Adipose tissue (tissue), 3 donors: ENCODE data around the gene ALAS1. TPM values are rescaled to one million over a fixed set of nuclear protein-coding genes. Genes with fewer than 3 reads are reported as not detected.

Experiments used
- H3K27ac ChIP-seq: one replicate; pipeline ENCODE4 v1.5.1; 2013; ENCODE audit warnings: low read depth, low read length
- WGBS, 3 donors: extraction: QIAGEN DNeasy Blood & Tissue Kit; methylation state at CpG; one replicate each; pipeline ENCODE4 v1.1.7; 2013; 5-methylcytosine and 5-hydroxymethylcytosine counted together
- polyA plus RNA-seq, 3 donors: library from polyadenylated mRNA; stranded (reverse); fragments of 200-250 nt; gene quantifications; one replicate each; pipeline ENCODE4 v1.2.3, GENCODE V29; 2013
- donor health status: healthy with polysubstance abuse.
- donor health status: Bipolar disorder and iron deficiency.
- donor health status: healthy.

The ALAS1 gene
- polyA plus RNA-seq, 3 donors, result 17.1 to 70.8 (median 37.3) TPM

DNA sequence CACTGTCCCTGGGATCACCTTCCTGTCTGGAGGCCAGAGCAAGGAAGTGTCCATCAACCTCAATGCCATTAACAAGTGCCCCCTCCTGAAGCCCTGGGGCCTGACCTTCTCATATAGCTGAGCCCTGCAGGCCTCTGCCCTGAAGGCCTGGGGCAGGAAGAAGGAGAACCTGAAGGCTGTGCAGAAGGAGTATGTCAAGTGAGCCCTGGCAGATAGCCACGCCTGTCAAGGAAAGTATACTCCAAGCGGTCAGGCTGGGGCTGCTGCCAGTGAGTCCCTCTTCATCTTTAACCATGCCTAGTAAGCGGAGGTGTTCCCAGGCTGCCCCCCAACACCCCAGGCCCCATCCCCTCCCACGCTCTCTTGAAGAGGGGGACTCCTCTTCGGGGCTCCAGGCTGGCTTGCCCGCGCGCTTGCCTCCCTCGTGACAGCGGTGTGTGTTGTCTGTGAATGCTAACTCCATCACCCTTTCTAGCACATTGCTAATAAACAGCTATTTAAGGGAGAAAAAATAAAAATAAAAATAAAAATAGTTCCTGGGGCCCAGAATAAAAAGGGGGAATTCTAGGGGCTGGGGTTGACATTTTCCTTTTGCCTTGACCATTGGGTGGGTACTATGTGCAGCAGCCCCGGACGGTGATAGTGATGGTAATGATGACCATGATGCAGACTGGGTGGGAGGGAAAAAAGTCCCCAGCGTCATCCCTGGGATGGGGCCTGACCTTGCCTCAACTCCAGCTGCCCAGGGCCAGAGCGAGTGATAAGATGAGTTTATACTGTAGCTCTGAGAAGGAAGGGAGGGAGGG, 3.3 kb upstream of the ALAS1 start:
- no peak overlapping the region for H3K27ac ChIP-seq
- 75 to 81% (median 75%) methylated on average over 14 of the region's 14 CpGs for WGBS, 3 donors

DNA sequence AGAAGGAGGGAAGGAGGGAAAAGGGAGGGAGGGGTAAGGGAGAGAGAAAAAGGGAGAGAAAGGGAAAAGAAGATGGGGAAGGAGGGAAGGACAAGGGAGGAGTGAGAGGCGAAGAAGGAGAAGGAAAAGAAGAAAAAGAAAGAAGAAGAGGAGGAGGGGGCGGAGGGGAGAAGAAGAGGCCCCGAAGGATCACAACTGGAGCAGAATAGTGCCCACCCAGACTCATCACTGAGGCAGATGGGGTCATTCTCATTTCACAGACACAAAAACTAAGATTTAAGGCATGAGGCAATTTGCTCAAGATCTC, 2.7 kb upstream of the ALAS1 start:
- 77 to 87% (median 79%) methylated on average over 3 of the region's 3 CpGs for WGBS, 3 donors
- no peak overlapping the region for H3K27ac ChIP-seq

DNA sequence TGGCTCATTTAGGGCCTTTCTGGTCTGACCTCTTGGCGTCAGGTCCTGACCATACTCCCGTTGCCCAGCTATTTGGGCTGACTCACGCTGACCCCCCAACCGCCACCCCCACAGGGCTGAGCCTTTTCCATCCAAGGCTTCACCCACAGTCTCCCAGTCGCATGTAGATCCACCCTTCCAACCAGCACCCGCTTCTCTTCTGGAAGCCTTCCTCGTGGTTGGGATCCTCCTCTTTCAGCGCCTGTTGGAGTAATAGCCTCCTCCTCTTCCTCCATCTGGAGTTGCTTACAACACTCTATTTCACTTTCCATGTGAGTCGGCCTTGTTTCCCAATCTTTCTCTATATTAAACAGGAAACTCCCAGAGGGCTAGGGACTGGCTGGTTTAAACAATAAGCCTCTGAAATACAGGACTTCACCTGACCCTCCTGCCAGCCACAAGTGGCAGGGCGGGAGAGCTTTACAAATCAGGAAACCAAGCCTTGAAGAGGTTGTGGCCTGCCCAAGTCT, 2.1 kb upstream of the ALAS1 start:
- H3K27ac ChIP-seq, result peak overlapping the region; percentile 7
- WGBS, 3 donors, result 39 to 79% (median 45%) methylated on average over 10 of the region's 10 CpGs

DNA sequence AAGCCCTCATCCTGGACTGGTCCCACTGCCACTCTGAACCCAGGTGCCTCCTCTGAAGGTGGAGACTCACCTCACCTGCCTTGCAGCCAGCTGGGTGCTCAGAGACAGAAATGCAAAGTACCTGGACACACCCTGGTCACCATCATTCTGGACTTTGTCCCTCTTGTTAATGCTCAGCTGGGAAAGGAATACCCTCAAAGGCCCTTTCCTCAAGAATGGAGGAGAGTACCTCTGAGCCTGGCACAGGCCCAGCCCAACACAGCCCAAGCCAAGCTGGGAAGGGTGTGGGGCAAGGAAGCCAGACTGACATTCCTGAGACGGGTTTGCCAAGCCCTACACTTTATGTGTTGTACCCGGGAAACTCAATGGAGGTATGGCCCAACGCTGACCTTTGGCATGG, 983 bp upstream of the ALAS1 start:
- no peak overlapping the region for H3K27ac ChIP-seq
- 55 to 74% (median 67%) methylated on average over 3 of the region's 3 CpGs for WGBS, 3 donors

DNA sequence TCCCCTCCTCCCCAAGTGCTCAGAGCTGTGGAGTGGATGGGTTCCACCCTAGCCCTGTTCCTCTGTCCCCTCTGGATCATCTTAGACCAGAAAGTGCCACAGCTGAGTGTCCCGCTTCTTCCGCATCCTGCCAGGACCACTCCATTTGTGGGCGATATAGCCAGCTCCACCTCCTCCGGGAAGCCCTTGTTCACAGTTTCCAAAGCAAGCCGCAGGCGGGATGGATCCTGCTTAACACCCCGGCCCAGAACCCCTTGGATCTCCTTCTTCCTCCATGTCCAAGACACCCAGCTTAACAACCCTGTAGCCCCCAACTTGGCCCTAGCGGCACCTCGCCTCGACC, 490 bp upstream of the ALAS1 start:
- H3K27ac ChIP-seq, result no peak overlapping the region
- WGBS, 3 donors, result 39 to 48% (median 45%) methylated on average over 10 of the region's 10 CpGs

DNA sequence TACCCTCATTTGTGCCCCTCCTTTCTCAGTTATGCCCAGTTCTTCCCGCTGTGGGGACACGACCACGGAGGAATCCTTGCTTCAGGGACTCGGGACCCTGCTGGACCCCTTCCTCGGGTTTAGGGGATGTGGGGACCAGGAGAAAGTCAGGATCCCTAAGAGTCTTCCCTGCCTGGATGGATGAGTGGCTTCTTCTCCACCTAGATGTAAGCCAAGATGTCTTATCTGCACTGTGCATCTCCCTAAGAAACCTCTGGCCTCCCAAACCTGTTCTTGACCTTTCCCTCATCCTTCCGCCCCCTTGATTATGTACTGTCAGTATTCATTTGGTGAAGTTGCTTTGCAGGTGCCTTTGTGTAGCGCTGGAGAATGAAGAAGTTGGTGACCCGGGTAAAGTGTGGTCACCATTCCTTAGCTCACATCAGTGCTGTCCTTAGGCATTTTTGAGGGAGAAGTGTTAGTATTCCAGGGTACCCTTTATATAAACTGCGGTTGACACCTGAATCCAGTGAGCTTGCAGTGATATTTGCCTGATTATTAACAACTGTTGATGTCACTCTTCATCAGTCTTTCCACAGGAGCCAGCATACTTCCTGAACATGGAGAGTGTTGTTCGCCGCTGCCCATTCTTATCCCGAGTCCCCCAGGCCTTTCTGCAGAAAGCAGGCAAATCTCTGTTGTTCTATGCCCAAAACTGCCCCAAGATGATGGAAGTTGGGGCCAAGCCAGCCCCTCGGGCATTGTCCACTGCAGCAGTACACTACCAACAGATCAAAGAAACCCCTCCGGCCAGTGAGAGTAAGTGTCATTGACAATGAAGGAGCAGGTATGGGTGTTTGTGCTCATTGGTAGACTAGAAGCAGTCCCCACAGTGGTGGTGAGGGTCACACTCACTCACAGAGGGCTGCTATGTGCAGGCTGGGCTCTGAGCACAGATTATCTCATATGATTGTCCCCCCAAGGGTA, 966 bp downstream of the ALAS1 start:
- no peak overlapping the region for H3K27ac ChIP-seq

DNA sequence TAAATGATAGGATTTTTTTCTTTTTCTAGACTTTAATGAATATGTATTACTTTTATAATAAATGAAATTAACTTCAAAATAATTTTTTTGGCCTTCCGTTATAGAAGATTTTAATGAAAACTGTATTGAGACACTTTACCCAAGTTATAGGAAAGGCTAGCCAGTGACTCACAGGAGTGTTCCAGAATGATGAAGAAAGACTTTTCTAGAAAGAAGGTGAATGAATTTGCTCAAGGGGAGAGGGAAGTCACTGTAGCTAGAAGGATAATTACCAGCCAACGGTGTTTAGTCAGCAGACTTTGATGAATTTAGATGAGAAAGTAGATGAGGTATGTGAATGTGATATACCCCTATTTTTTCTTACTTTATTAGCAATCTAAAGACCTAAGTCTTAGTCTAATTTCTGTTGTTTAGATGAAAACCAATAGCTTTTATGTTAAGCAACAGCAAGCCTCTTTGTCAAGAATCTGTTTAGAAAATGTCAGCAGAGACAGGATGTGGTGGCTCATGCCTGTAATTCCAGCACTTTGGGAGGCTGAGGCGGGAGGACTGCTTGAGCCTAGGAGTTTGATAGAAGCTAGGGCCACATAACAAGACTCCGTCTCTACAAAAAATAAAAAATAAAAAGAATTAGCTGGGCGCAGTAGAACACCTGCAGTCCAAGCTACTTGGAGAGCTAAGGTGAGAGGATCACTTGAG, 3.2 kb downstream of the ALAS1 start:
- WGBS, 3 donors, result 73 to 95% (median 78%) methylated on average over 5 of the region's 5 CpGs

More for the DNA sequence above, 966 bp downstream of the ALAS1 start:
- 34 to 42% (median 39%) methylated on average over 14 of the region's 14 CpGs for WGBS, 3 donors

DNA sequence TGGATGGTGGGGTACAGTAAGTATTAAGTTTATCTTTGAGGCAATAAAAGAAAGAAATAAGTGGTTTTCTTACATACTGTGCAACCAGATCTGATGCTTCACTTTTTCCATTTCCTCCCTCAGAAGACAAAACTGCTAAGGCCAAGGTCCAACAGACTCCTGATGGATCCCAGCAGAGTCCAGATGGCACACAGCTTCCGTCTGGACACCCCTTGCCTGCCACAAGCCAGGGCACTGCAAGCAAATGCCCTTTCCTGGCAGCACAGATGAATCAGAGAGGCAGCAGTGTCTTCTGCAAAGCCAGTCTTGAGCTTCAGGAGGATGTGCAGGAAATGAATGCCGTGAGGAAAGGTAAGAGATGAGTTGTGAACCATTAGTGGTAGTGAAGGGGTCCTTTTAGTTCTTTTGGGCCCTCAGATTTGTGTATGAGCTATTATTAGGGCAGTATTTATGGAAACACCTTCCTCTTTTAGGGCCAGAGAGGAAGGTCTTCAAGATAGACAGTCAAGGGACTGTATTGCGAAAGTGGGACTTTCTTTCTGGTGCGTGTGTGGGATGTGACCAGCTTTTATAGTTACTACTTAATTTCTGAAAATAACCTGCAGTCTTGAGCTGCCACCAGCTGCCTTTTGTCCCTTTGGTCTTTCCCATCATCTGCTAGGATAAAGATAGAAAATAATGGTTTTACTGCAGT, 4.6 kb downstream of the ALAS1 start:
- 54 to 92% (median 62%) methylated on average over 4 of the region's 4 CpGs for WGBS, 3 donors

More for the DNA sequence above, 3.2 kb downstream of the ALAS1 start:
- no peak overlapping the region for H3K27ac ChIP-seq

DNA sequence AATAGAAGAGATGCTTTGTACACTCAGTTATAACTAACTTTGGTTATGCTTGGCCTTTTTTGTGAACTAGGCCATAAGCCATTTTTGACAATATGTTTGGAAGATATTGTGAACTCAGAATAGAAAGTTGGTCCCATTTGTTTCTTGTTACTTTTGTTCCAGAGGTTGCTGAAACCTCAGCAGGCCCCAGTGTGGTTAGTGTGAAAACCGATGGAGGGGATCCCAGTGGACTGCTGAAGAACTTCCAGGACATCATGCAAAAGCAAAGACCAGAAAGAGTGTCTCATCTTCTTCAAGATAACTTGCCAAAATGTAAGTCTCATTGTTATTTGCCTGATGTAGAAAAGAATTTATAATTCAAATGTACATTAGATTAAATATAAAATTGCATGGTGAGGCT, 5.7 kb downstream of the ALAS1 start:
- H3K27ac ChIP-seq, result no peak overlapping the region
- 52 to 90% (median 73%) methylated on average over 1 of the region's 1 CpG for WGBS, 3 donors

More for the DNA sequence above, 4.6 kb downstream of the ALAS1 start:
- H3K27ac ChIP-seq, result no peak overlapping the region

DNA sequence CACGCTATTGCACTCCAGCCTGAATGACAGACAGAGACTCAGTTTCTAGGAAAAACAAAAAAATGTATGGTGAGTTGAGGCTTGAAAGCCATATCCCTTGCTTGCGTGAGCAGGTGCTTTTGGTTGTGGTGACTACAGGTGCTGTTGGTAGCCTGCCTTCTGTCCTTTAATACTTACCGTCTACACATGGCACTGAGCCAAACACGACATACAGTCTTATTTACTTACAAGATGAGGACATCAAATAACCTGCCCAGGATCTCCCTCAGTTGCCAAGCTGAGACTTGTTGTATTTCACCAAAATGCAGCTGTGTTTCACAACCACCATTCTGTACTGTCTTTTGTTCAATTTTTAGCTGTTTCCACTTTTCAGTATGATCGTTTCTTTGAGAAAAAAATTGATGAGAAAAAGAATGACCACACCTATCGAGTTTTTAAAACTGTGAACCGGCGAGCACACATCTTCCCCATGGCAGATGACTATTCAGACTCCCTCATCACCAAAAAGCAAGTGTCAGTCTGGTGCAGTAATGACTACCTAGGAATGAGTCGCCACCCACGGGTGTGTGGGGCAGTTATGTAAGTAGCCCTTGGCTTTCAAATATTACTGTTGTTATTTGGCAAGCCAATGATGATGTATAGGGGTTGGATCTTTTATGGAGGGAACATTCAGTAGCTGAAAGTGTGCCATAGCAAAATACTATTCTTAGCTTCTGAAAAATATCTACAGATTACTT, 6.5 kb downstream of the ALAS1 start:
- H3K27ac ChIP-seq, result no peak overlapping the region
- 66 to 72% (median 70%) methylated on average over 10 of the region's 10 CpGs for WGBS, 3 donors

DNA sequence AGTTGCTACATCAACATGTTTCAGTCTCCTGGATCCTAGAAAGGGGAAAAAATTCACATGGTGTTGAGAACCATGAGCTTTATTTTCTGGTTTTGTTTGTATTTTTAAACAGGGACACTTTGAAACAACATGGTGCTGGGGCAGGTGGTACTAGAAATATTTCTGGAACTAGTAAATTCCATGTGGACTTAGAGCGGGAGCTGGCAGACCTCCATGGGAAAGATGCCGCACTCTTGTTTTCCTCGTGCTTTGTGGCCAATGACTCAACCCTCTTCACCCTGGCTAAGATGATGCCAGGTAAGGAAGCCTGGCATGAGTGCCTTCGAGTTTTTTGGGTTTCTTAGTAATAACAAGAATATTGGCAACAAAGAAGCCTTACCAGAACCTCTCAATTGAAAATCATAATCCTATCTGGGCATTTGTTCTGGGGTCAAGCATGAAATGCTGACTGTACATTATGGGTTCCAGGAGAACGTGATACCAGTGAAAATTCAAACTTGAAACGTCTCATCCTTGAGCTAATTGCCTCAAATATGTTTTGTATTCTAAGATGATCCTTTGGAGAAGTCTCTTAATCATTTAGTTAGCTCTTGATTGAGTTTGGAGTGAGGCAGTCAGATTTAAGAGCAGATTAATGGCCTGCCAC, 7.9 kb downstream of the ALAS1 start:
- no peak overlapping the region for H3K27ac ChIP-seq
- WGBS, 3 donors, result 80 to 86% (median 85%) methylated on average over 6 of the region's 6 CpGs

DNA sequence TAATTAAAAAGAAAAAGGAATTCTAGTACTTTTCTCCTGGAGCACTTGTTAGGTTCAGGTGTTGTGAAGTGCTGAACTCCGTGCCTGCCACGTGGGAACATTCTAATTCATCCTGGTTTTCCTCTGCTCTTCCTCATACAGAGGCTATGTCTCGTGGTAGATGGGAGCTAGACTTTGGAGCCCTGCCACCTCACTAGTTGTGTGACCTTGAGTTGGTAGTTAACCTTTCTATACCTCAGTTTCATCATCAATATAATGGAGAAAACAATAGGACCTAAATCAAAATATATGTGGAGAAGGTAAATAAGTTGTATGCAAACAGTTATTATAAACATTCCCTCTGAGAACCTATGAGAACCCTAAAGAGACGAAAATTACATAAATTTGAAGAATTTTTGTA, 10.6 kb downstream of the ALAS1 start:
- 84 to 93% (median 88%) methylated on average over 4 of the region's 4 CpGs for WGBS, 3 donors

DNA sequence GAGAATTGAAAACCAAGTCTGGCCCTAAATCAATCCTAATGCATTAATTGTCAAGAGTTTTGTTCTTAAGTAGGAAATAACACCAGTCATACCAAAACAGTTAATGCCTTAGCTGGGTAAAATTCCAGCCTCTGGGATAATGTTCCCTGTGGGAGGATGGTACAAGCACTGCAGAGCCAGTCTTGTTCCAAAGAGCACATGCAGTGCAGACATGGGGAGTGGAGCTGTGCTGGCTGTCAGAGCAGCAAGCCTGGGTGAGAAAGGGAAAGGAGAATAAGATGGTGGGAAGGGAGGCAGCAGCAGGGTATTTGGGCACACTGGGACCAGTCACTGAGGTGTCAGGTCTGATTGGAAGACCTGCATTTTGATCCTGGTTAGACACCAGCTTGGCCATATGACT, 12.1 kb downstream of the ALAS1 start:
- no peak overlapping the region for H3K27ac ChIP-seq

More for the DNA sequence above, 10.6 kb downstream of the ALAS1 start:
- no peak overlapping the region for H3K27ac ChIP-seq

DNA sequence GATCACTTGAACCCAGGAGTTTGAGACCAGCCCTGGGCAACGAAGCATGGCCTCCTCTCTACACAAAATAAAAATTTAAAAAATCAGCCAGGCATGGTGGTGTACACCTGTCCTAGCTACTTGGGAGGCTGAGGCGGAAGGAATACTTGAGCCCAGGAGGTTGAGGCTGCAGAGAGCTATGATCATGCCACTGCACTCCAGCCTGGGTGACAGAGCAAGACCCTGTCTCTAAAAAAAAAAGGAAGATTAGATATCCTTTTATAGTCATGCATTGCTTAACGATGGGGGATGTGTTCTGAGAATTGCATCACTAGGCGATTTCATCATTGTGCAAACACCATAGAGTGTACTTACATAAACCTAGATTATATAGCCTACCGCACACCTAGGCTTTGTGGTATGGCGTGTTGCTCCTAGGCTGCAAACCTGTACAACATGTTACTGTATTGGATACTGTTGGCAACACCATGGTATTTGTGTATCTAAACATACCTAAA, 12.6 kb downstream of the ALAS1 start:
- no peak overlapping the region for H3K27ac ChIP-seq
- WGBS, 3 donors, result 57 to 72% (median 64%) methylated on average over 6 of the region's 6 CpGs

DNA sequence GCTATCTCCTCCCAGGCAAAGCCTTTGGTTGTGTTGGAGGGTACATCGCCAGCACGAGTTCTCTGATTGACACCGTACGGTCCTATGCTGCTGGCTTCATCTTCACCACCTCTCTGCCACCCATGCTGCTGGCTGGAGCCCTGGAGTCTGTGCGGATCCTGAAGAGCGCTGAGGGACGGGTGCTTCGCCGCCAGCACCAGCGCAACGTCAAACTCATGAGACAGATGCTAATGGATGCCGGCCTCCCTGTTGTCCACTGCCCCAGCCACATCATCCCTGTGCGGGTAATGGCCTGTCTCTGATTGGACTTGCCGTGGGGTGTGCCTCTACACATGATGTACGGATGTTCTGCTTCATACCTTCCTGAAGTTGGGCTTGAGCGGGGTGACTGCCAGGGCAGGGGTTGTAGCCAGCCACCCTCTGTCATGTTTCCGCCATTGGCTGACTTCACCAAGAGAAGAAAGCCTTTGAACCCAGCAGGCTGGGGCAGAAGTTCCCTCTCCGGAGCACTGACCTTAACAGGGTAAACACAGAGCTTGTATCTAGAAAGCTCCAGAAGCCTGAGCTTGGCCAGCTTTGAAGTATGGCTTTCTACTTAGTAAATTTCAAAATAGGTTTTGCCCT, 13.4 kb downstream of the ALAS1 start:
- no peak overlapping the region for H3K27ac ChIP-seq

DNA sequence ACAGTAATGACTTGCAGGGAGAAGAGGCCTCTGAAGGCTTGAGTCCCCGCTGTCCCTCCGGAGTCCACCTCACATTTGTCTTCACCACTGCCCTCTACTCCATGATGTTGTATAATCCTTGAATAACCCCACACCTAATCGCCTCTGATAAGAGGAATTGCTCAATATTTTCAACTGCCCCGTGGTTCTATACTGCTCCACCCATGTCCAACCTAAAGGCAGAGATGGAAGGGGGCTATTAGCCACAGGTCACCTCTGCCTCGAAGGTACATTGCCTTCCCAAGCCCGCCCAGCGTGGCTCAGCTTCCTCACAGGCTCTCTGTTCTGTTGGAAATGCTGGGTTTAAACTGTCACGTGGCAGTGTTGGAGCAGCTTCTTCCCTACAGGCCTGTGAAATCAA, 15.0 kb downstream of the ALAS1 start:
- WGBS, 3 donors, result 65 to 82% (median 70%) methylated on average over 8 of the region's 8 CpGs
- no peak overlapping the region for H3K27ac ChIP-seq

More for the DNA sequence above, 13.4 kb downstream of the ALAS1 start:
- WGBS, 3 donors, result 93 to 95% (median 95%) methylated on average over 18 of the region's 18 CpGs

DNA sequence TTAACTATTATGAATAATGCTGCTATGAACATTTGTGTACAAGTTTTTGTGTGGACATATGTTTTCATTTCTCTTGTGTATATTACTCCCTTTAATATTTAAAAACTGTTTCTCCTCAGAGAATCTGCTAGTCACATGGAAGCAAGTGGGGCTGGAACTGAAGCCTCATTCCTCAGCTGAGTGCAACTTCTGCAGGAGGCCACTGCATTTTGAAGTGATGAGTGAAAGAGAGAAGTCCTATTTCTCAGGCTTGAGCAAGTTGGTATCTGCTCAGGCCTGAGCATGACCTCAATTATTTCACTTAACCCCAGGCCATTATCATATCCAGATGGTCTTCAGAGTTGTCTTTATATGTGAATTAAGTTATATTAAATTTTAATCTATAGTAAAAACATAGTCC, 15.9 kb downstream of the ALAS1 start:
- no peak overlapping the region for H3K27ac ChIP-seq
